Epithelial cell of proximal tubule (primary cell): ENCODE measurements around the gene FBRSL1. TPM values are rescaled to one million over a fixed set of nuclear protein-coding genes. Genes with fewer than 3 reads are reported as not detected.

ENCODE experiments used
- DNase-seq: peaks from one replicate; pipeline ENCODE4 v3.0.0-alpha.2; 2011; ENCODE audit warnings: low read depth
- H3K4me3 ChIP-seq: 2 replicates; pipeline ENCODE4 v1.5.1; 2011; ENCODE audit warnings: low read depth, mild to moderate bottlenecking, low read length
- total RNA-seq: library from RNA; depleted of rRNA; stranded (reverse); fragments of >200 nt; gene quantifications from 2 replicates; pipeline ENCODE4 v1.2.3, GENCODE V29; 2015
- TF ChIP-seq, protein P1 (sequence below): conservative IDR thresholded peaks from 2 replicates; pipeline ENCODE4 v1.5.1; 2012; ENCODE audit warnings: low read depth, mild to moderate bottlenecking, low read length

FBRSL1 gene
- total RNA-seq, 1 donor from 2014 or later = 95.9 TPM

DNA sequence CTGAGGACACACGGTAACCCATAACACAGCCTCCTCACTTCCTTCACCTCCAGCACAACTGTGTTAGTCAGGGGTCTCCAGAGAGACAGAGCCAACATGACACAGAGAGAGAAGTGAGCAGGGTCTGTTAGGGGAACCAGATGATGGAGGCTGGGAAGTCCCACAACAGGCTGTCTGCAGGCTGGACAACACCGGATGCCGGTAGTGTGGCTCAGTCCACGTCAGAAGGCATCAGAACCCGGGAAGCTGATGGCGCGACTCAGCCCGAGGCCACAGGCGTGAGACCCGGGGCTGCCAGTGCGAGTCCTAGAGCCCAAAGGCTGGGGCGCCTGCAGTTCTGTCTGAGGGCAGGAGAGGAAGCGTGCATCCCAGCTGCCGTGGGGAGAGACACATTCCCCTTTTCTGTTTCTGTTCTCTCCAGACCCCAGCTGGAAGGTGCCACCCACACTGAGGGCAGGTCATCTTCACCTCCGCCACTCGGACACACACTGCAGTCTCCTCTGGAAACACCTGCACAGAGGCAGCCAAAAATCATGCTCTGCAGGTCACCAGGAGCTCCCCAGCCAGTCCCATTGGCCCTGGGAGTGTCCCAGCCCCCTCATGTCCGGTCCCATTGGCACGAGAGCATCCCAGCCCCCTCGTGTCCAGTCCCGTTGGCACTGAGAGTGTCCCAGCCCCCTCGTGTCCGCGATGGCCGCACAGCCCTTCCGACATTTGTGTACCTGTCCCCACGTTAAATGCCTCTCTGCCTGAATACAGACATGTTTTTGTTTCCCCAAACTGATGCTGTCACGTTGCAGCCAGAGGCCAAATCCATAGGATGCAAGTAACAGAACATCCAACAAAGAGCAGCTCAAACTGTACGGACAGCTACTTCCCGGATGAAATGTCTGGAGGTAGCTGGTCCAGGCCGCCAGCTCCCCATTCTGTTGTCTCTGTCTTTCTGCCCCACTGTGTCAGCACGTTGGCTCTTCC lies 7.9 kb upstream of the FBRSL1 start:
- H3K4me3 ChIP-seq = no peak overlapping the region
- TF ChIP-seq, protein P1, sequence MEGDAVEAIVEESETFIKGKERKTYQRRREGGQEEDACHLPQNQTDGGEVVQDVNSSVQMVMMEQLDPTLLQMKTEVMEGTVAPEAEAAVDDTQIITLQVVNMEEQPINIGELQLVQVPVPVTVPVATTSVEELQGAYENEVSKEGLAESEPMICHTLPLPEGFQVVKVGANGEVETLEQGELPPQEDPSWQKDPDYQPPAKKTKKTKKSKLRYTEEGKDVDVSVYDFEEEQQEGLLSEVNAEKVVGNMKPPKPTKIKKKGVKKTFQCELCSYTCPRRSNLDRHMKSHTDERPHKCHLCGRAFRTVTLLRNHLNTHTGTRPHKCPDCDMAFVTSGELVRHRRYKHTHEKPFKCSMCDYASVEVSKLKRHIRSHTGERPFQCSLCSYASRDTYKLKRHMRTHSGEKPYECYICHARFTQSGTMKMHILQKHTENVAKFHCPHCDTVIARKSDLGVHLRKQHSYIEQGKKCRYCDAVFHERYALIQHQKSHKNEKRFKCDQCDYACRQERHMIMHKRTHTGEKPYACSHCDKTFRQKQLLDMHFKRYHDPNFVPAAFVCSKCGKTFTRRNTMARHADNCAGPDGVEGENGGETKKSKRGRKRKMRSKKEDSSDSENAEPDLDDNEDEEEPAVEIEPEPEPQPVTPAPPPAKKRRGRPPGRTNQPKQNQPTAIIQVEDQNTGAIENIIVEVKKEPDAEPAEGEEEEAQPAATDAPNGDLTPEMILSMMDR = no peak
- DNase-seq = no peak

DNA sequence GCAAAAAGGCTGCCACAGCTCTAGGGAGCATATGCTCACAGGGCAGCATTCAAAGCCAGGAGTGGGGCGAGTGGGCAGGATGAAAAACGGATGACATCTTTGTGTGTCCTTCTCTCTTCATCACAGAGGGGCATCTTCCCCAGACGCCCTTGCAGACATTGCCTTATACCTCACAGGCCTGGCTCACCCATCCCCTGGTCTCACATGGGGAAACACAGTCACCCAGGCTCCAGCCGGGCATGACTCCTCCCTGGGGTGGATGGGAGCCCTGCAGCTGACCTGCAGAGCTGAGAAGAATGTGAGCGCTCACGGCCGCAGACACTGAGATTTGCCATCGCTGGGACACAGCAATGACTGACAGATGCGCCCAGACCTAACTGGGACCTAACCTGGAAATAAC lies 7.2 kb upstream of the FBRSL1 start:
- TF ChIP-seq, protein P1 = no peak
- no peak for DNase-seq
- H3K4me3 ChIP-seq = no peak overlapping the region

DNA sequence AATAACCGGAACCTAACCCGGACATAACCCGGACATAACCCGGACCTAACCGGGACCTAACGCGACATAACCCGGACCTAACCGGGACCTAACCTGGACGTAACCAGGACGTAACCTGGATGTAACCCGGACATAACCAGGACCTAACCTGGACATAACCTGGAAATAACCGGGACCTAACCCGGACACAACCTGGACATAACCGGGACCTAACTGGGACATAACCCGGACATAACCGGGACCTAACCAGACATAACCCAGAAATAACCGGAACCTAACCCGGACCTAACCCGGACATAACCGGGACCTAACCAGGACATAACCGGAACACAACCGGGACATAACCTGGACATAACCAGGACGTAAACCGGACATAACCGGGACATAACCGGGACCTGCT lies 6.7 kb upstream of the FBRSL1 start:
- no peak overlapping the region for H3K4me3 ChIP-seq
- TF ChIP-seq, protein P1 = no peak
- DNase-seq = no peak

DNA sequence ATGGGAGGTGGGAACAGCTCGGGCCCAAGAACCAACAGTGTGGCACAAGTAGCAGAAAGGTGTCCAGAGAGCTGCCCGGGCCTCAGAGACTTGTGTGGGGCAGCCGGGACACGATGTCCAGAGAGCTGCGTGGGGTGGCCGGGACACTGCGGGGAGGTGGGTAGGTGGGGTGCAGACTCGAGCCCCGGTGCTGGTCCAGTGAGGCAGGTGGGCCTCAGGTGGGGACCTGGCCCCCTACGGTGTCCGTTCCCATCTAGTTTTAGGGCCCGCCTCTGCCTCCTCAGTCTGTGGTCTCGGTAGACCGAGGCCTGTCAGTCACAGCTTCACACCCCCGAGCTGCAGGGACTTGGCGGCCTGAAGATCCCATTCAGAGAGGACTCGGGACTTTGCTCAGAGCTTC lies 6.3 kb upstream of the FBRSL1 start:
- TF ChIP-seq, protein P1 = no peak
- no peak overlapping the region for H3K4me3 ChIP-seq
- no peak for DNase-seq

DNA sequence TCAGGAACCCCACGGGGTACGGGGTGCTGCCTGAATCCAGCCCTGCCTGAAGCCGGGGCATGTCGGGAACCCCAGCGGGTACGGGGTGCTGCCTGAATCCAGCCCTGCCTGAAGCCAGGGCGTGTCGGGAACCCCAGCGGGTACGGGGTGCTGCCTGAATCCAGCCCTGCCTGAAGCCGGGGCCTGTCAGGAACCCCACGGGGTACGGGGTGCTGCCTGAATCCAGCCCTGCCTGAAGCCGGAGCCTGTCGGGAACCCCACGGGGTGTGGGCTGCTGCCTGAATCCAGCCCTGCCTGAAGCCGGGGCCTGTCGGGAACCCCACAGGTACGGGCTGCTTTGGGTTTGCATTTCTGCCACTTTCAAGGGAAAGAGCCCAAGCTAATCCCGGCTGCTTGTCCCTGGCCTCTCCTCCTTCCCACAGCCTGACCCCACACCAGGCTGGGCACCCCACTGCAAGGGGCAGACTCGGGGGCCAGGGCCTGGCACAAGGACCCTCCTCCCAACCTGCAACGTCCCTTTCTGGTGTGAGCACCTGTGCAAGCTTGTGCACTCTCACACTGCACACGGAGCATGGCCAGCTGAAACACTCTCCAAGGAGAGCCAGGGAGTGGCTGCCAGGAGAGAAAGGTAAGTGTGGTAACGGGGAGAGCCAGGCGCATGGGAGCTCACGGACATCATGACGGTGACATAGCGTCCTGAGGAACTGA lies 5.6 kb upstream of the FBRSL1 start:
- no peak for DNase-seq
- no peak overlapping the region for H3K4me3 ChIP-seq
- TF ChIP-seq, protein P1 = no peak

DNA sequence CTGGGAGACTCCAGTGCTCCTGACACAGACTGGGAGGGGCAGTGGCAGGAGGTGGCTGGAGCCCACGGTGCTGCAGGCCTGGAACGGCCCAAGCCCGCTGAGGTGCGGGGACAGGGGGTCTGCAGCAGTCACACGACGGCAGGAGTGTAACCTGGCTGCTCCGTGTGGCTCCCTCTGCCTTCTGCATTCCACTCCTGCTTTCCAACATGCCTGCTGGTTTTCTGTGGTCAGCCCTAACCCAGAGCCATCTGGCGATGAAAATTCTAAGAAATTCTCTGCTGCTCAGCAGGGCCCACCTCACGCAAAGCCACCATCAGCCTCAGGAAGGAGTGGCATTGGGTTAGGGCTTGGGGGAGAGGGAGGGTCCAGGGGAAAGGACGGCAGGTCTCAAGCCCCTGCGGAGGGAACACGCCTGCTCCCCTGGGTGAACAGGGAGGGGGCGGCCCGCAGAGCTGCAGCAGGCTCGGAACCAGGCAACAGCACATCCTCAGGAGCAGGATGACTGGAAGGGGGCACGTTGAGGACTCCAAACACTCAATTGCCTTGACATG lies 5.0 kb upstream of the FBRSL1 start:
- DNase-seq = no peak
- H3K4me3 ChIP-seq = no peak overlapping the region
- TF ChIP-seq, protein P1 = no peak
